GM18498 (cell line): ENCODE data around the gene EFCAB11.

Source experiments
- ATAC-seq: cut with Tn5 transposase; IDR thresholded peaks from one replicate; pipeline ENCODE4 v1.9.1; 2021; ENCODE audit warnings: mild to moderate bottlenecking, moderate library complexity; ENCODE audit not compliant: unreplicated experiment

The EFCAB11 gene

DNA sequence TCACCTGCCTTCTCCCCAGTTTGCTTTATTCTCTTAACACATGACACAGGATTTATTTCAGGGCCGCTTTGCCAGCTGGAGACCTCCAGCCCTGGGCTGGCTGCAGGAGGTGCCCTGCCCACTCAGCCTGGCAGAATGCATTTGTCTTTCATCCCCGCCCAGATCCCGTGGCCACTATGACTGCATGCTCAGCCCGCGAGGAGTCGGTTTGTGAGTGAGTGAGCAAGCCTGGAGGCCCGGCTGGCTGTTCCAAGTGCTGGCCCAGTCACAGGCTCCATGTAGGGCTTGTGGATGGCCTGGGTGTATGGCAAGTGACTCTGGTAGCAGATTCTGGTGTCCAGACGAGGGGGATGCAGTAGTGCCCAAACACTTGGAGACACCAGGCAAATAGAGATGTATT, 3.3 kb upstream of the EFCAB11 start:
- no peak for ATAC-seq

GRCh38 chr14:89957376-89957775, 2.8 kb upstream of the EFCAB11 start:
- ATAC-seq = no peak

DNA sequence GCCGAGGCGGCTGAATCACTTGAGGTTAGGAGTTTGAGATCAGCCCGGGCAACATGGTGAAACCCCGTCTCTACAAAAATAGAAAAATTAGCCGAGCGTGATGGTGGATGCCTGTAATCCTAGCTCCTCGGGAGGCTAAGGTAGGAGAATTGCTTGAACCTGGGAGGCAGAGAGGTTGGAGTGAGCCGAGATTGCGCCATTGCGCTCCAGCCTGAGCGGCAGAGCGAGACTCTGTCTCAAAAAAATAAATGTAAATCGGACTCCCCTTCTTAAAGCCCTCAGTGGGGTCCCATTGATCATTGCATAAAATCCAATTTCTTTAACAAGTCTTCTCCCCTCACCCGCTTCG, 2.1 kb upstream of the EFCAB11 start:
- no peak for ATAC-seq

DNA sequence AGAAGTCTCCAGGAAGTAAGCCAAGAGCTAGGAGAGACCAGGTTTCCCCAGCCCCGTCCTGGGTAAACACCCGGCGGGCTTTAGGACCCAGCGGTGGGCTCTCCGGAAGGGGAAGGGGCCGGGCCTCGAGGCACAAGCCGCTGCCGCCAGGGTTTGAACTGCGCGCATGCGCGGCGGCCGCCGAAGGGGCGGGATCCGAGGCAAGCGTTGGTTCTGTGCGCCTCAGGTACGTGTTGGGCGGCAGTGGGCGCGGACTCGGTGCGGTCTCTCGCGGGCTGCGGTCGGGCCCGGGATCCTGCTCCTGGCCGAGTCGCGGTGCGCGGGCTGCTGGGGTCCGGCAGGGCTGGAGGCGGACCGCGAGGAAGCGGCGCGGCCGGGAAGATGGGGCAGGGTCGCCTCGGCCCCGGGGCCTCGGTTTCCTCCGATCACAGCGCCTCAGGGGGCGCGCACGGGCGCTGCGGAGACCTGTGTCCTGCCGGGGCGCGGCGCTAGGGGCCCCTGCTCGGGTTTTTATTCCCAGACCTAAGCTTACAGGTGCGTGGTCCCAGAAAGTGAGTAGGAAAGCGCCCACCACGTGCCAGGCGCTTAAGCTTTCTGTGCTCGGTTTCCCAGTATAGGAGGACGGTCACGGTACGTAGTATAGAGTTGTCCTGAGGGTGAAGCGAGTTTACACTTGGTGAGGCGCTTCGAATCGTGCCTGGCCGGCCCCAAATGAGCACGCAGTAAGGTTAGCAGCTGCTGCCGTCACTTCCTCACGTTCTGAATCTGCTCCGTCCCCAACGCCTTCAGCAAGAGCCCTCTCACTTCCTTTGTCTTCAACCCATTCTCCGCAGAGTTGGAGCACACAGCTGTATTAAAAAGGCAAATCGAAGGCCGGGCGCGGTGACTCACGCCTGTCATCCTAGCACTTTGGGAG, 1.5 kb upstream of the EFCAB11 start, which contains the start of gene TDP1:
Gene TDP1, plus strand, starts transcription at position 183 of the 916 bp plus-strand sequence. CDS start 7,188 bp downstream, outside the sequence.
- peak; percentile 64 for ATAC-seq

GRCh38 chr14:89955022-89955744, 653 bp upstream of the EFCAB11 start:
- ATAC-seq = peak; percentile 19

GRCh38 chr14:89953602-89954001, 928 bp downstream of the EFCAB11 start:
- no peak for ATAC-seq

GRCh38 chr14:89952576-89952975, 2.0 kb downstream of the EFCAB11 start:
- no peak for ATAC-seq

GRCh38 chr14:89947344-89947743, 7.2 kb downstream of the EFCAB11 start:
- ATAC-seq = no peak

DNA sequence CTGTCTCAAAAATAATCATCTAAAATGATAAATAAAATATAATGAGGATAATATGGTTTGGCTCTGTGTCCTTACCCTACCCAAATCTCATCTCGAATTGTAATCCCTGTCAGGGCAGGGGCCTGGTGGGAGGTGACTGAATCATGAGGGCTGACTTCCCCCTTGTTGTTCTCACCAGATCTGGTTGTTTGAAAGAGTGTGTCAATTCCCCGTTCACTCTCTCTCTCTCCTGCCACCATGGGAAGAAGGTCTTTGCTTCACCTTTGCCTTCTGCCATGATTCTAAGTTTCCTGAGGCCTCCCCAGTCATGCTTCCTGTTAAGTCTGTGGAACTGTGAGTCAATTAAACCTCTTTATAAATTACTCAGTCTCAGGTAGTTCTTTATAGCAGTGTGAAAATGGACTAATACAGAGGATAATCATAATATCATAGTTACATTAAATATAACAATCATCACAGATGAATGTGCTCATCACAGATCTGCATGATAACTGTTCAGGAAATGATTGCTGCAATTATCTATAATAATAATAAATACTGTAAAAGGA, 12.6 kb downstream of the EFCAB11 start:
- ATAC-seq = no peak

- no peak for ATAC-seq
Measured at GRCh38 chr14:89936654-89937185, 17.8 kb downstream of the EFCAB11 start.

DNA sequence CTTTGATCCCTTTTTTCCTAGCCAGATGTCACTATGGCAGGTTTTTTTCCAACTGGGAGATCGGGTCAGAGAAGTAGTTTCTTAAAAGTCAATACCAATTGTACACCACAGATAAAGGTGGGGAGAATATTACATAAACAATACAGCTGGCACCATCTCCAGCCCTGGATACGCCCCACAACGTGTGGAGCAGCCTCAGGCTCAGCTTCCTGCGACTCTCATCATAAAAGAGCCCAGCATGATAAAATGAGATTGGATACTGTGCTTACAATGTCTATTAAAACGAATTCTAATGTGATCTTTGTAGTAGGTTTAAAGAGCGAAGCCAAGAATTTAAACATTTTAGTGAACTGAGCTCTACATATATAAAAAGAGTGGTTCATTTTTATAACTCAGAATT, 21.5 kb downstream of the EFCAB11 start:
- ATAC-seq = no peak

GRCh38 chr14:89927186-89927865, 27.2 kb downstream of the EFCAB11 start:
- no peak for ATAC-seq

DNA sequence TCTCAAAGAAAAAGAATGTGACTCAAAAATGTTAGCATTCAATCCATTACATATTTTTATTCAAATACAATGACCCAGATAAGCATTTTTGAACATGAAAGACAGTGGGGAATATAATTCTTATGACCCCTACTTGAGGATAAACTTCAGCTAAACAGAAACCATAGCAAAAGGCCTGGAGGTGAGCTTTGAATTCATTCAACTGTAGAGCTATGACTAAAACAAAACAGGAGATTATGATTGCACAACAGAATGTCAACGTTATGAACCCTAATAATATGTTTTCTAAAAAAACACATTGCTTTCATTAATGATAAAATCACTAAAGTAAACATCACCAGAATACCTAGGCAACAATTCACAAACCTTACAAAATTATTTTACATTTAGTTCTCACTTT, 27.8 kb downstream of the EFCAB11 start:
- no peak for ATAC-seq

DNA sequence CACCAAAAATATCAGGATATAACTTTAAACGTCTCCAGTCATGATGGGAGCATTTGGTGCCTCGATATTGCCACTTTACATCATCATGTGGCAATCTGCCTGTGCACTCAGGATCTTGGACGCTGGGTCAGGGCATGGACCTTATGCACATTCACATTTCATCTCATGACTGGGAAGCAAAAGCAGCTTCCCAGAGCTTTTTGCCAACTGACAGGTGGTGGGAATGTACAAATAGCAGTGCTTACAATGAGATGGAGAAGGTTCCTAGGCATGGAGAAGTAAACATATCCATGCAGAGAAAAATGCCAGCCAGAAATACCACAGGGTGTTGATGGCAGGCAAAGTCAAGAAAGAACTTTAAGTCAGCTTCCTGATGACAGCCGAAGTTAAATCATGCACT, 30.3 kb downstream of the EFCAB11 start:
- no peak for ATAC-seq

- ATAC-seq = no peak
Measured at GRCh38 chr14:89922031-89922907, 32.3 kb downstream of the EFCAB11 start.

DNA sequence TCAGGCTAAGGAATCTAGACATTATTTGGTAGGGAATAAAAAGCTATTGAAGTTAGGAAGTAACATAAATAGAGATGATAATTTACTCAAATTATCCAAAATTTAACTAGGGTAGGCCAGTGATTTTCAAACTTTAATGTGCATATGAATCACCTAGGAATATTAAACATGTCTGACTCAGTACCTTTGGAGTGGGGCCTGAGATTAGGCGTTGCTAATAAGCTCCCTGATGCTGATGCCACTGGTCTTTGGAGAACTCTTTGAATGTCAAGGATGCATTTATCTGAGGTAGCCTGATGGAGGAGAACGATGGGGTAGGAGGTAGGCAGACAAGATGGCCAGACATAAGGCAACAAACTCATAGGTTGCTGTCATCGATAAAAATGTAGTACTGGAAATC, 33.2 kb downstream of the EFCAB11 start:
- no peak for ATAC-seq

- ATAC-seq = no peak
Measured at GRCh38 chr14:89920056-89920455, 34.5 kb downstream of the EFCAB11 start.

- ATAC-seq = no peak
Measured at GRCh38 chr14:89918721-89919120, 35.8 kb downstream of the EFCAB11 start.

- ATAC-seq = no peak
Measured at GRCh38 chr14:89915114-89915878, 39.2 kb downstream of the EFCAB11 start.
